Measurements from ENCODE around the gene ZFR.
"Not testable (repeated sequence)": the region's sequence is repeated elsewhere in the genome, so short reads cannot be mapped to it uniquely, and the experiment has no call there.

ZFR gene

GRCh38 chr5:32444431-32445286, at the start of gene ZFR:
ZFR (minus strand) TSS chr5:32444740; CDS start chr5:32444658, 82 bp downstream.
- DNase-seq, result peak; percentile 89

DNA sequence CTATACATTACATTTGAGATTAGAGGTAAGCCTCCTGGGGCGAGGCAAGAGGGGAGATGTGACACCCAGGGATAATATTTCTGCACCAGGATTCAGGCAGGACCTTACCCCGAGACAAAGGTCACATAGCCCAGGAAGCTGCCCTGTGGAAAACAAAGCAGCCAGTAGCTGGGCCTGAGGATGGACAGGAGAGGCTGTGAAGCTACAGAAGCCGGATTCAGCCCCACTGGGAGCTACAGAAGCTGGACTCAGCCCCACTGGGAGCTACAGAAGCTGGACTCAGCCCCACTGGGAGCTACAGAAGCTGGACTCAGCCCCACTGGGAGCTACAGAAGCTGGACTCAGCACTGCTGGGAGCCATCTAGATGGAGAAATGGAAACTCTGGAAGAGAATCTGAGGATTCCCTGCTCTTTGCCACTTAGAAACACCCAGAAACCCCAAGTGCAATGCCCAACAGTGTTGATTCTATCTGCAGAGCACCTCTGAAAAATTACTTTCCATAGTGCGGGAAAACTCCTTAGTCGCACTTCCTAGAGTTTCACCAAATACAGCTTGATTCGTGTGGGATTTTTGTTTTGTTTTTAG, 46.5 kb upstream of the ZFR start:
- DNase-seq, result no peak

DNA sequence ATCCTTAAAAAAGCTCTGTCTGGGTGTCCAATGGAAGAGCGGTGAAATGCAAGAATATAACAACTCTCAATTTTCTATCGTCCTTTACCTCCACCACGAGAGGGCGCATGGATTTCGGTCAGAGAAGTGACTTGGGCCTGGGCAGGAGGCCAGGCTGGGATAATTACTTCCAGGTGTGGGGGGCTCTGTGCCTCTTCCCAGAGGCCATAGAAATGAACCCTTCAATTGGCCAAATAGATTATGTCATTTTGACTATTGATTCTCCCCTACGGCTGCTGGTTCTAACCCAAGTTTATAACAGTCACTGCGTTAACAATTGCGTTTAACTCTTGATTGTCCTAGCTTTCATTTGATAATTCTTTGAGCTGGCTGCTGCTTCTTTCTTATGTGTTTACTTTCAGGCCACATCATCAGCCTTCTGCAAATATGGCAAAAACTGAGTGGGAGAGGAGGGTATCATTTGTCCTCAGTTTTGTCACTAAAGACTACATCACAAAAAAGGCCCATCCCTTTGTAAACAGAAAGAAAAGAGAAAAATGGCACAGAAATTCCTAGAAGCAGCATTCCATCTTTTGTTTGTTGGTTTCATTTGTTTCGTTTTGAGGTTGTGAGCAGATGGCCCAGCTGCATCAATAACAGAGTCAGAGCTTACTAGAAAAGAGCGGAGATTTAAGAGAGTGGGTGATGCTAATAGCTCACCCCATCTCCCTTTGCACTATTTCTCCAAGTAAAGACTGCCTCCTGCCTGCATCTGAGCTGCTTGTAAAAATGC, 45.4 kb upstream of the ZFR start:
- peak; percentile 90 for DNase-seq

GRCh38 chr5:32487424-32487823, 42.9 kb upstream of the ZFR start:
- no peak for DNase-seq

GRCh38 chr5:32487008-32487407, 42.5 kb upstream of the ZFR start:
- no peak for DNase-seq

DNA sequence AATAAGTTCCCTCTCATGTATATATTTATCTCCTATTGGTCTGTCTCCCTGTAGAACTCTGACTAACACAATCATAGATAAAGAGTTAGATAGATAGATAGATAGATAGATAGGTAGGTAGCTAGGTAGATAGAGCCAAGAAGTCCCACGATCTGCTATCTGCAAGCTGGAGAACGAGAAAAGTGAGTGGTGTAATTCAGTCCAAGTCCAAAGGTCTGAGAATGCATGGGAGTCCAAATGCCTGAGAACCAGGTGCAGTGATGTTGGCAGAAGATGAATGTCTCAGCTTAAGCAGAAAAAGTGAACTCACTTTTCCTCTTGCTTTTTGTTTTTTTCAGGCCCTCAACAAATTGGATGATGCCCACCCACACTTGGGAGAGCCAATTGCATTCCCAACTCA, 37.7 kb upstream of the ZFR start:
- DNase-seq, result no peak

DNA sequence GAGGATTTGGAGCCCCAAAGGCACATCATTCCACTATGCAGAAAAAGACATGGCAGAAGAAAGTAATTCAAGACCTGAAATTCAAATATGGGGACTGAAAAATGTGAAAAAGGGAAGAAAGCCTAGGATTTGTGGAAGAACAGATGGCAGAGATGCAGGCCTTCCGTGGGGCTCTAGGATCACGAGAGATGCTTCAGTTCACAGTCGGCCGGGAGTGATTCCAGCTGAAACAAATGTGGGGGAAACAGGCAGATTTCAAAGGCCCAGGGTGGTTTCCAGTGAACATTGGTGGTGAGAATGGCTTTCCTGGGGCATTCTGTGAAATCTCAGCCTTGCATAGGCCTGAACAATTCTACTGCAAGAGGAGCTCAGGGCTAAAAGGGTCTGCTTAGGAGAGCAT, 34.6 kb upstream of the ZFR start:
- no peak for DNase-seq

- no peak for DNase-seq
These were observed 32.4 kb upstream of the ZFR start for GRCh38 chr5:32476891-32477290.

GRCh38 chr5:32475334-32476097, 31.0 kb upstream of the ZFR start:
- DNase-seq, result peak; percentile 7

- no peak for DNase-seq
These were observed 29.8 kb upstream of the ZFR start for GRCh38 chr5:32474209-32474854.

- DNase-seq, result no peak
These were observed 28.5 kb upstream of the ZFR start for GRCh38 chr5:32473072-32473471.

DNA sequence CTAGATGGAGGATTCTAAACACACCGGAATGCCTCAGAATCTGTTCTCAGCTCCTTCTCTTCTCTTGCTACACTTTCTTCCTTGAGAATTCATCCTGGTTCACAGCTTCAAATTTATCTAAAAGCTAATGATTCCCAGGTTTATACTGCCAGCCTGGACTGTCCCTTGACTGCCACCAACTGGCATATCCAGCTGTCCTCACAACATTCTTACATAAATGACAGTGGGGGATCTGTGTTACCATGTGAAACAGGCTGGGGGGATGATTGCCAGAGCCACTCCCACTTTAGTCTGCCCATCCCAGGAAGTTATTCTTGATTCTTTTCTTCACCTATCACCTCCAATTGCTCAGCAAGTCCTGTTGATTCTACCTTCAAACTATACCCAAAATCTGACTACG, 27.2 kb upstream of the ZFR start:
- DNase-seq, result peak; percentile 11

DNA sequence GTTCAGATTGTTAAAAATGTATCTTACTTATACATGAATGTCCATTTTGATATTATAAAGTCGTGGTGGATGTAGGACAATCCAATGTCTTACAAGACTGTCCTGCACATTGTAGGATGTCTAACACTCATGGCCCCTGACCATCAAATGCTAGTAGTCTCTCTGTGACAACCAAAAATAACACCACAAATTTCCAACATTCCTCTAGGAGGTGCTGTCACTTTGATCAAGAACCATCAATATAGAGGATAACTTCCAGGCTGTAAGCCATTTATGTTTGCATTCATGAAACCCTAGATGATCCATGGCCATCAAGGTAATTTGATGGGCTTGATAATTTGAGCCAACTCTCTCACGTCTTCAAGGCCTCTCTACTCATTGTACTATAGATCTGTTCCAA, 20.5 kb upstream of the ZFR start:
- DNase-seq, result no peak

GRCh38 chr5:32462618-32463017, 18.1 kb upstream of the ZFR start:
- peak; percentile 78 for DNase-seq

GRCh38 chr5:32461441-32462120, 17.0 kb upstream of the ZFR start:
- DNase-seq, result peak; percentile 64

DNA sequence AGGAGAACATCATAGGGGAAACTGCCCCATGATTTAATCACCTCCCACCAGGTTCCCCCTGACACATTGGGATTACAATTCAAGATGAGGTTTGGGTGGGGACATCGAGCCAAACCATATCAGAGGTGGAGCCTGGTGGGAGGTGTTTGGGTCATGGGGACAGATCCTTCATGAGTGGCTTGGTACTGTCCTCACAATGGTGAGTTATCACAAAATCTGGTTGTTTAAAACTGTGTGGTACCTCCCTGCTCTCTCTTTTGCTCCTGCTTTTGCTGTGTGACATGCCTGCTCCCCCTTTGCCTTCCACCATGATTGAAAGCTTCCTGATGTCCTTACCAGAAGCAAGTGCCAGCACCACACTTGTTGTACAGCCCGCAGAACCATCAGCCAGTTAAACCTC, 16.2 kb upstream of the ZFR start:
- DNase-seq, result no peak

- DNase-seq, result no peak
These were observed 14.4 kb upstream of the ZFR start for GRCh38 chr5:32458880-32459495.

GRCh38 chr5:32455311-32455710, 10.8 kb upstream of the ZFR start:
- DNase-seq, result no peak

DNA sequence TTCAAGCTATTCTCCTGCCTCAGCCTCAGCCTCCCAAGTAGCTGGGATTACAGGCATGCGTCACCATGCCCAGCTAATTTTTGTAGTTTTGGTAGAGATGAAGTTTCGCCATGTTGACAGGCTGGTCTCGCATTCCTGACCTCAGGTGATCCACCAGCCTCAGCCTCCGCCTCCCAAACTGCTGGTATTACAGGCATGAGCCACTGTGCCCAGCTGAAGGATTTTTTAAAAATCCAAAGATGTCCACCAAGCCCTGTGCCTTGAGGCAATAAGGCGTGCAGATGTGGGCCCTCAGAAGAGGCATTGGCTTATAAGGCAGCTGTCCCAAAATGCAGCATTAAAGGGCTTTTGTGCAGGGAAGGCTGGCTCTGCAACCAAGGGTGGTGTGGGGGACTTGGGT, 10.3 kb upstream of the ZFR start:
- DNase-seq, result no peak

DNA sequence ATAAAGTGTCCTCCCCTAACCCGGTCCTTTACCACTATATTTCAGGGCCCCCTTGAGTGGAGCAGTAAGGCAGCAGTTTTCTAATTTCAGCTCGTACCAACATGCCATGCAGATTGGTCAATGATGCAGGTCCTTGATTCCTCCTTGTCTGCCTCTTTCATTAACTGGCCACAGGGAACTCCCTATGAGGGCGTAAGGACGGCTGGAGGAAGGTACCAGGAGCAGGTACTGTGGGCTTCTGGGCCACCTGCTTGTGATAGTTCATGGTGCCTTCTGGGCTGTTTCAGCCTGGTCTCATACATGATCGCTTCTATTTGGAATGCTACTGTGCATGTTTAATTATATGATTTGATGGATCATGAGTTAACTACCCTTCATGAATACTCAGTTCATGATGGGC, 9.4 kb upstream of the ZFR start:
- DNase-seq, result no peak

DNA sequence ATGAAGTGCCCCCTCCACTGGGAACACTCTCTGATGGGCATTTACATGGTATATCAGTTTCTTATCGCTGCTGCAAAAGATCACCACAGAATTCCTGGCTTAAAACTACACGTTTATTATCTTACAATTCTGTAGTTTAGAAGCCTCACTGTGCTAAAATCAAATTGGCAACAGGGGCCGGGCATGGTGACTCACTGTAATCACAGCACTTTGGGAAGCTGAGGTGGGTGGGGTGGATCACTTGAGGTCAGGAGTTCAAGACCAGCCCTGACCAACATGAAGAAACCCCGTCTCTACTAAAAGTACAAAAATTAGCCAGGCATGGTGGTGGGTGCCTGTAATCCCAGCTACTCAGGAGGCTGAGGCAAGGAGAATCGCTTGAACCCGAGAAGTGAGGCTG, 7.8 kb upstream of the ZFR start:
- DNase-seq, result not testable (repeated sequence)

All from fibroblast of skin of right biceps (primary cell).